GM21526 (cell line): ENCODE results near the gene DENND4A.
"Not testable (repeated sequence)": the region's sequence is repeated elsewhere in the genome, so short reads cannot be mapped to it uniquely, and the experiment has no call there.

Experiments used
- ATAC-seq: cut with Tn5 transposase; IDR thresholded peaks from one replicate; pipeline ENCODE4 v1.9.1; 2021; ENCODE audit warnings: moderate library complexity; ENCODE audit not compliant: unreplicated experiment, low FRiP score

DENND4A gene

GRCh38 chr15:65790694-65791334 is 1.3 kb downstream of the DENND4A start:
- ATAC-seq: no peak

- no peak for ATAC-seq
These were observed 2.2 kb downstream of the DENND4A start for GRCh38 chr15:65789759-65790425.

- no peak for ATAC-seq
These were observed 3.0 kb downstream of the DENND4A start for GRCh38 chr15:65789105-65789504.

DNA sequence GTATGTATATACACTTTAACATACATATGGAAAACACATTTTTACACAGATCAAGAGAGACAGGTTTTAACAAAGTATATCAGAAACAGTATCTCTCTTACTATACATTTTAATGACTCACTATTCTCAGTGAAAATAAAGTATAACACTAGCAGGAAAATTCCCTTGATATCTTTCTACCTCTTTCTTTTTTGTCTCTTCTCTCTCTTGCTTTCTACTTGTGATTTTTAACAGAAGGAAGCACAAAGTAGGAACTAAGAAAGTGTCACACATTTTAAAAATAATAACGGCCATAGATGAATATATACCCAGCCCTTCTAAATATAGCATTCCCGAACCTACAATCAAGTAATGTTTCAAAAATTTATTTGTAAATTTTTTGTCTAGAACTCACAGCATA is 4.8 kb downstream of the DENND4A start:
- ATAC-seq: no peak

DNA sequence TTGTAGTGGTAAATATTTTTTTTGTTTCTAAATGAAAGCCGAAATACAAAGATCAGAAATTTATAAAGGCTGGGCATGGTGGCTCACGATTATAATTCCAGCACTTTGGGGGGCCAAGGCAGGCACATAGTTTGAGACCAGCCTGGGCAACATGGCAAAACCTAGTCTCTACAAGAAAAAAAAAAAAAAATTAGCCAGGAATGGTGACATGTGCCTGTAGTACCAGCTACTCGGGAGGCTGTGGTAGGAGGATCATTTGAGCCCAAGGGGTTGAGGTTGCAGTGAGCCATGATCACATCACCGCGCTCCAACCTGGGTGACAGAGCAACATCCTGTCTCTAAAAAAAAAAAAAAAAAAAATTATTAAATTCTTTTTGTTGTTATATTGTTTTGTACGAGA is 6.9 kb downstream of the DENND4A start:
- no peak for ATAC-seq

- no peak for ATAC-seq
These were observed 8.2 kb downstream of the DENND4A start for GRCh38 chr15:65783872-65784271.

GRCh38 chr15:65782096-65782495 is 10.0 kb downstream of the DENND4A start:
- ATAC-seq: no peak

- not testable (repeated sequence) for ATAC-seq
These were observed 13.4 kb downstream of the DENND4A start for GRCh38 chr15:65778701-65779100.

DNA sequence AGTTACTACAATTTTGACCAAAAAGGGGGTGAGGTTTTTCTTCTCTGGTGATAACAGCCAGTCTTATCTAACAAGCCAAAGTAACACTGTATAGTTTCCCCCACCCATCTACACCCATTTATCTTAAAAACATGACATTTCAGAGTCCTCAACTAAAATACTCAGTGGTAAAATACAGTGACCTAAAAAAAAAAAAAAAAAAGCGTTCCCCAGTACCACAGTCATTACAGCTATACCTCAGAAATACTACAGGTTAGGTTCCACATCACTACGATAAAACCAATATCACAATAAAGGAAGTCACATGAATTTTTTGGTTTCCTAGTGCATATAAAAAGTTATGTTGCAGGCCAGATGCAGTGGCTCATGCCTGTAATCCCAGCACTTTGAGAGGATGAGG is 13.8 kb downstream of the DENND4A start:
- no peak for ATAC-seq

- no peak for ATAC-seq
These were observed 14.2 kb downstream of the DENND4A start for GRCh38 chr15:65777843-65778242.

DNA sequence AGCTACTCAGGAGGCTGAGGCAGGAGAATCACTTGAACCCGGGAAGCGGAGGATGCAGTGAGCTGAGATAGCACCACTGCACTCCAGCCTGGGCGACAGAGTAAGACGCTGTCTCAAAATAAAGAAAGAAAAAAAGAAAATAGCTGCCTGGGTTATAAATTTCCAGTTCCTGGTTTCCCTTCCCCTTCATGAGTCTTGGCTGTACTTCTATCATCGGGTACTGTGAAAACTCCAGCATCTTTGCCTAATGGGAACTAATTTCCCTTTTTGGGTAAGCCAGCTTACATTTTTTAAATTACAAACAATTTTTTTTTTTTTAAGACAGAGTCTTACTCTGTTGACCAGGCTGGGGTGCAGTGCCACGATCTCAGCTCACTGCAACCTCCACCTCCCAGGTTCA is 15.0 kb downstream of the DENND4A start:
- ATAC-seq: no peak

- no peak for ATAC-seq
These were observed 18.5 kb downstream of the DENND4A start for GRCh38 chr15:65773386-65774111.

- no peak for ATAC-seq
These were observed 19.2 kb downstream of the DENND4A start for GRCh38 chr15:65772930-65773329.

- no peak for ATAC-seq
These were observed 20.2 kb downstream of the DENND4A start for GRCh38 chr15:65771870-65772269.

- no peak for ATAC-seq
These were observed 22.6 kb downstream of the DENND4A start for GRCh38 chr15:65769482-65769881.

GRCh38 chr15:65767895-65768294 is 24.2 kb downstream of the DENND4A start:
- ATAC-seq: no peak

DNA sequence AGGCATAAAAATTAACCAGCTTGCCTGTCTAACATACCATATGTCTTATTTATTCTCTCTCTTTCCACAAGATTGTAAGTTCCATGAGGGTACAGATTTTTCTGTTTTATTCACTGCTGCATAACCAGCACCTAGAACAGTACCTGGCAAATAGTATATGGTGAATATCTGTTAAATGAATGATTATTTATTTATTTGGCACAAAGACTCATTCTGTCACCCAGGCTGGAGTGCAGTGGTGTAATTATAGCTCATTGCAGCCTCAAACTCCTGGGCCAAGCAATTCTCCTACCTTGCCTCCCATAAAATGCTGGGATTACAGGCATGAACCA is 24.9 kb downstream of the DENND4A start:
- no peak for ATAC-seq

GRCh38 chr15:65766422-65767263 is 25.4 kb downstream of the DENND4A start:
- no peak for ATAC-seq

GRCh38 chr15:65765106-65765505 is 27.0 kb downstream of the DENND4A start:
- ATAC-seq: no peak

DNA sequence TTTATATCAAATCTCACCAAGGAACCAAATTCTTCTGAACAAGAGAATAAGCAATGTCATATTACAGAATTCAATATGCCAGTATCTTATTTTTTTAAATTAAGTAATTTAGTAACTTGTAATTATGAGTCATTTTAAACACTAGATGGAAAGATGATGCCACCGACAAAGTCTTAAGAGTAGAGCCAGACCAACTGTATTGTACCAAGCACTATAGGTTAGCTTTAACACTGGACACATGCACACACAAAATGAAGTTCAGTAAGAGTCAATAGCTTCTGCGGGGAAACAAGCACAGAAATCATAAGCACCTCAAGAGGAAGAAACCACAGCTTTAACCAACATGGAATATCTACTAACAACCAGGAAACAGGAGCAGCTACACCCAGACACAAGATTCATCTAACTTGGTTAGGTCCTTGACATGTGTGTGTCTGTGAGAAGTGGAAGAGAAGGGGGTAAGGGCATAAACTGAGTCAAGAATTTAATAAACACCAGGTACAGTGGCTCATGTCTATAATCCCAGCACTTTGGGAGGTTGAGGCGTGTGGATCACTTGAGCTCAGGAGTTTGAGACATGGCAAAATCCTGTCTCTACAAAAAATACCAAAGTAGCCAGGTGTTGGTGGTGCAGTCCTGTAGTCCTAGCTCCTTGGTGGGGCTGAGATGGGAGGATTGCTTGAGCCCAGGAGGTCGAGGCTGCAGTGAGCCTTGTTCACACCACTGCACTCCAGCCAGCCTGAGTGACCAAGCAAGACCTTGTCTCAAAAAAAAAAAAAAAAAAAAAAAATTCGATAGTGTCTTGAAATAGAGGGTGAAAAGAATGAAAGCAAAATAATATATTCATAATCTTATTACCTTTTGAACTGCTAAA is 28.9 kb downstream of the DENND4A start:
- no peak for ATAC-seq
